Activated T-cell treated with anti-CD3 and anti-CD28 coated beads, Interleukin-2, amount 50 U/mL, for 72 hours (primary cell): ENCODE results near the gene GRPEL1. TPM values are rescaled to one million over a fixed set of nuclear protein-coding genes. Genes with fewer than 3 reads are reported as not detected.
"Not testable (repeated sequence)": the region's sequence is repeated elsewhere in the genome, so short reads cannot be mapped to it uniquely, and the experiment has no call there.

Source experiments
- ATAC-seq, 2 donors: fragments of 150-1000 bp; cut with Tn5 transposase; replicated peaks in 1 of 2; 2 replicates each; pipeline ENCODE4 v1.10.0; 2021; ENCODE audit warnings: moderate library complexity in 2 of 2, mild to moderate bottlenecking in 1 of 2
- DNase-seq, 2 donors: peaks; one replicate each; pipeline ENCODE4 v3.0.0; 2021 to 2022; ENCODE audit warnings: mixed read lengths in 1 of 2
- H3K27ac Mint-ChIP-seq: one replicate; pipeline ENCODE4 v1.8.0; 2022; ENCODE audit warnings: mild to moderate bottlenecking, moderate library complexity, mixed read lengths
- H3K27me3 Mint-ChIP-seq: one replicate; pipeline ENCODE4 v1.8.0; 2022; ENCODE audit warnings: low read depth, mixed read lengths
- H3K36me3 Mint-ChIP-seq, 2 donors: one replicate each; pipeline ENCODE4 v1.8.0; 2022; ENCODE audit warnings: mixed read lengths in 2 of 2, mild to moderate bottlenecking in 1 of 2; ENCODE audit not compliant: insufficient read depth in 2 of 2
- H3K4me1 Mint-ChIP-seq: one replicate; pipeline ENCODE4 v1.8.0; 2022; ENCODE audit warnings: low read depth, mixed read lengths
- H3K4me3 Mint-ChIP-seq, 2 donors: one replicate each; pipeline ENCODE4 v1.8.0; 2022; ENCODE audit warnings: mild to moderate bottlenecking in 2 of 2, mixed read lengths in 2 of 2, moderate library complexity in 2 of 2
- H3K9me3 Mint-ChIP-seq, 2 donors: one replicate each; pipeline ENCODE4 v1.8.0; 2022; ENCODE audit warnings: mixed read lengths in 2 of 2
- total RNA-seq, 2 donors: library from RNA; stranded (reverse); gene quantifications; one replicate each; pipeline ENCODE4 v1.2.3, GENCODE V29; 2022

GRPEL1 gene
- total RNA-seq, 2 donors from 2014 or later: 47.6 to 65.5 TPM

GRCh38 chr4:7083597-7084563, 16.0 kb upstream of the GRPEL1 start:
- DNase-seq (no peak), ATAC-seq (no peak)
- H3K36me3 Mint-ChIP-seq: peaks cover 2 to 5% of the 10 kb centered on the region in 2 donors
- H3K4me3 Mint-ChIP-seq: peak overlapping the region in 1 of 2 donors; percentile 49
- H3K4me1 Mint-ChIP-seq: no peaks in the 10 kb centered on the region
- peaks cover 23% of the 10 kb centered on the region for H3K27me3 Mint-ChIP-seq
- peaks cover 0 to 3% of the 10 kb centered on the region in 2 donors for H3K9me3 Mint-ChIP-seq
- H3K27ac Mint-ChIP-seq: no peak overlapping the region

- not testable (repeated sequence) for ATAC-seq, H3K4me3 Mint-ChIP-seq, H3K9me3 Mint-ChIP-seq, H3K4me1 Mint-ChIP-seq, DNase-seq, H3K27ac Mint-ChIP-seq, H3K36me3 Mint-ChIP-seq
- peaks cover 22% of the 10 kb centered on the region for H3K27me3 Mint-ChIP-seq
These were observed 12.0 kb upstream of the GRPEL1 start for GRCh38 chr4:7079909-7080308.

- not testable (repeated sequence) for H3K9me3 Mint-ChIP-seq, H3K4me1 Mint-ChIP-seq, H3K36me3 Mint-ChIP-seq, DNase-seq, H3K4me3 Mint-ChIP-seq, H3K27ac Mint-ChIP-seq, ATAC-seq
- peaks cover 18% of the 10 kb centered on the region for H3K27me3 Mint-ChIP-seq
These were observed 11.6 kb upstream of the GRPEL1 start for GRCh38 chr4:7079483-7079882.

DNA sequence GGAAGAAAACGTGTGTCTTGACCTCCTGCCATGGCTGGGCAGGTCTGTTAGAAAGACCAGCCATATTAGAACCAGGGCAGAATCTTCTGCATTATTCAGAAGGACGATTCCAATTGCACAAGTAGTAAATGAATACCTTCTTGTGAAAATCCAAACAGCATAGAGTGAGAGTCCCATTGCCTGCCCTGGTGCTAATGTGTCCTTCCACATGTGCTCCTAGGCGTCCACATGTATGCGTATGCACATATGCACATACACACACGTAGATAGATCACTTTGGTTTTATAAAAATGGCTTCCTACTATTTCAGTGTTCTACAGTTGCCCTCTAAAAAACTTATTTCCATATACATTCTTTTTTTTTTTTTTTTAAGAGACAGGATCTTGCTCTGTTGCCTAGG, 10.2 kb upstream of the GRPEL1 start:
- Mint-ChIP-seq H3K36me3 (peaks cover 0 to 3% of the 10 kb centered on the region in 2 donors), H3K4me1 (no peaks in the 10 kb centered on the region), H3K9me3 (no peaks in the 10 kb centered on the region), H3K27me3 (peaks cover 13% of the 10 kb centered on the region), H3K4me3 (no peak overlapping the region), H3K27ac (no peak overlapping the region)
- ATAC-seq (no peak), DNase-seq (no peak)

- no peak overlapping the region for H3K27ac Mint-ChIP-seq
- H3K27me3 Mint-ChIP-seq: peaks cover 13% of the 10 kb centered on the region
- H3K4me1 Mint-ChIP-seq: no peaks in the 10 kb centered on the region
- DNase-seq (no peak), ATAC-seq (no peak)
- peaks cover 0 to 3% of the 10 kb centered on the region in 2 donors for H3K36me3 Mint-ChIP-seq
- no peak overlapping the region for H3K4me3 Mint-ChIP-seq
- H3K9me3 Mint-ChIP-seq: no peaks in the 10 kb centered on the region
These were observed 9.5 kb upstream of the GRPEL1 start for GRCh38 chr4:7077371-7077770.

- H3K27ac Mint-ChIP-seq: no peak overlapping the region
- peaks cover 13% of the 10 kb centered on the region for H3K27me3 Mint-ChIP-seq
- no peak overlapping the region for H3K4me3 Mint-ChIP-seq
- ATAC-seq (no peak), DNase-seq (no peak)
- no peaks in the 10 kb centered on the region for H3K9me3 Mint-ChIP-seq
- peaks cover 0 to 3% of the 10 kb centered on the region in 2 donors for H3K36me3 Mint-ChIP-seq
- H3K4me1 Mint-ChIP-seq: no peaks in the 10 kb centered on the region
These were observed 8.8 kb upstream of the GRPEL1 start for GRCh38 chr4:7076696-7077082.

- Mint-ChIP-seq H3K27ac (no peak overlapping the region), H3K9me3 (no peaks in the 10 kb centered on the region), H3K4me1 (no peaks in the 10 kb centered on the region), H3K27me3 (peaks cover 13% of the 10 kb centered on the region), H3K4me3 (no peak overlapping the region), H3K36me3 (peaks cover 0 to 3% of the 10 kb centered on the region in 2 donors)
- DNase-seq: no peak
- ATAC-seq: peak in 1 of 2 donors; percentile 37
These were observed 8.3 kb upstream of the GRPEL1 start for GRCh38 chr4:7075962-7076695.

GRCh38 chr4:7074426-7074825, 6.6 kb upstream of the GRPEL1 start:
- Mint-ChIP-seq H3K27me3 (peaks cover 5% of the 10 kb centered on the region), H3K4me1 (peaks cover 10% of the 10 kb centered on the region), H3K27ac (no peak overlapping the region), H3K9me3 (no peaks in the 10 kb centered on the region), H3K4me3 (no peak overlapping the region), H3K36me3 (no peaks in the 10 kb centered on the region)
- ATAC-seq (no peak), DNase-seq (no peak)

GRCh38 chr4:7073526-7074390, 5.9 kb upstream of the GRPEL1 start:
- Mint-ChIP-seq H3K27me3 (peaks cover 5% of the 10 kb centered on the region), H3K4me3 (no peak overlapping the region), H3K27ac (no peak overlapping the region), H3K9me3 (no peaks in the 10 kb centered on the region), H3K4me1 (peaks cover 17% of the 10 kb centered on the region), H3K36me3 (no peaks in the 10 kb centered on the region)
- peak in 1 of 2 donors; percentile 12 for ATAC-seq
- peak; percentile 21 to 30 for DNase-seq

DNA sequence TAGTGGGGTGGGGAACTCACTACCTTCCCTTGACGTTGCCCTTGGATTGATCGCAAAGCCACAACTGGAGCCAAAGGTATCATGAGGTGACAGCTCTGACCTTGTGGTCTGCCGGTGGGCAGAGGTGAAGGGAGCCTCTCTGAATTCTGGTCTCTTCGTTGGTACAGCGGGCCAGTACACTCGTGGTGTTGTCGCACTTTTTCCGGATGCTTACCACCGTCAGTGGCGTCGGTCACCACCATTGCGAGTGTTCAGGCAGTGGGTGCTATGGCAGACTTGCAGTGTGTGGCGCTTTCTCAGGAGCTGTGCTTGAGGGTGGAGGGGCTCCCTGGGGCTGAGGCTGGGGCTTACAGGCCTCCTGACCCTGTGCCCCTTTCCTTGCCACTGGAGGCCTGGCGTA, 5.2 kb upstream of the GRPEL1 start:
- Mint-ChIP-seq H3K27me3 (peaks cover 5% of the 10 kb centered on the region), H3K36me3 (no peaks in the 10 kb centered on the region), H3K4me3 (no peak overlapping the region), H3K27ac (no peak overlapping the region), H3K9me3 (no peaks in the 10 kb centered on the region), H3K4me1 (peaks cover 22% of the 10 kb centered on the region)
- ATAC-seq (no peak), DNase-seq (no peak)

- Mint-ChIP-seq H3K4me1 (peaks cover 37% of the 10 kb centered on the region), H3K27me3 (peaks cover 5% of the 10 kb centered on the region), H3K27ac (no peak overlapping the region), H3K36me3 (peaks cover 2 to 3% of the 10 kb centered on the region in 2 donors), H3K9me3 (no peaks in the 10 kb centered on the region), H3K4me3 (no peak overlapping the region)
- DNase-seq (peak; percentile 85 to 88), ATAC-seq (peak; percentile 25 to 33)
These were observed 3.1 kb upstream of the GRPEL1 start for GRCh38 chr4:7070729-7071511.

DNA sequence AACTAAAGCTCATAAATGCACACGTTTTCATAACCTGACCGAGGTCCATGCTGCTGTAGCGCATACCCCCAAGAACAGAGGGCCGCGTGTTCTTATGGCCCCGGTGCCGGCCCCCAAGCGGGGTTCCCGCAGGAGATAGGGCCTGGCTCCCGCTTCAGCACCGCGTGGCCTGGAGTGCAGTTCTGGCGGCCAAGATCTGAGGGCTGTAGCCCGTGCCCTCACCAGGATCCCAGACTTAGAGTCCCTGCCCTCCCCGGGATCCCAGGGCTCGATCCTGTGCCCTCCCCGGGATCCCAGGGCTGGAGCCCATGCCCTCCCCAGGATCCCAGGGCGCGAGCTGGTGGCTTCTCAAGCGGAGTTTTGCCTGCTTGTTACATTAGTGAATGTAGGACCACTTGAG, 1.0 kb upstream of the GRPEL1 start:
- no peak for DNase-seq
- peak overlapping the region; percentile 99 for H3K4me3 Mint-ChIP-seq
- ATAC-seq: no peak
- H3K36me3 Mint-ChIP-seq: peaks cover 2 to 7% of the 10 kb centered on the region in 2 donors
- H3K4me1 Mint-ChIP-seq: peaks cover 50% of the 10 kb centered on the region
- H3K27ac Mint-ChIP-seq: peak overlapping the region; percentile 94
- H3K27me3 Mint-ChIP-seq: peaks cover 5% of the 10 kb centered on the region
- no peaks in the 10 kb centered on the region for H3K9me3 Mint-ChIP-seq
